HL-60/S4 treated with phorbol 12-myristate 13-acetate at 8.2 ng/mL for 4 days and 3 days (cell line): ENCODE results near the gene ST3GAL3.

Source experiments
- in situ Hi-C: fragments of 300-500 bp; cut with MboI; formaldehyde crosslinking; loops from 2 replicates; pipeline ENCODE4 v1.15.0; 2022; ENCODE audit warnings: low sequenced_read_pairs

ST3GAL3 gene

GRCh38 chr1:43934101-43934985 is 227.0 kb downstream of the ST3GAL3 start:
- in situ Hi-C loops = loop anchor here (10.0 kb wide), 1 partner anchor 160 kb away; no protein-coding TSS in a partner anchor

- in situ Hi-C loops = loop anchor here (10.0 kb wide), 1 partner anchor 160 kb away; no protein-coding TSS in a partner anchor
These were observed 227.6 kb downstream of the ST3GAL3 start for GRCh38 chr1:43934986-43935324.

- in situ Hi-C loops = loop anchor here (10.0 kb wide), 1 partner anchor 161 kb away; no protein-coding TSS in a partner anchor
These were observed 228.5 kb downstream of the ST3GAL3 start for GRCh38 chr1:43935711-43936427.

- in situ Hi-C loops = loop anchor here (10.0 kb wide), 1 partner anchor 162 kb away; no protein-coding TSS in a partner anchor
These were observed 229.3 kb downstream of the ST3GAL3 start for GRCh38 chr1:43936431-43937151.

GRCh38 chr1:43937179-43937865 is 230.0 kb downstream of the ST3GAL3 start:
- in situ Hi-C loops = loop anchor here (10.0 kb wide), 1 partner anchor 163 kb away; no protein-coding TSS in a partner anchor

- in situ Hi-C loops = loop anchor here (10.0 kb wide), 1 partner anchor 164 kb away; no protein-coding TSS in a partner anchor
These were observed 231.0 kb downstream of the ST3GAL3 start for GRCh38 chr1:43938383-43938782.

- in situ Hi-C loops = loop anchor here (10.0 kb wide), 1 partner anchor 164 kb away; no protein-coding TSS in a partner anchor
These were observed 231.7 kb downstream of the ST3GAL3 start for GRCh38 chr1:43938892-43939587.

- in situ Hi-C loops = no loop called here
These were observed 235.1 kb downstream of the ST3GAL3 start for GRCh38 chr1:43942411-43942810.

- in situ Hi-C loops = no loop called here
These were observed 237.5 kb downstream of the ST3GAL3 start for GRCh38 chr1:43944860-43945259.

- in situ Hi-C loops = no loop called here
These were observed 238.4 kb downstream of the ST3GAL3 start for GRCh38 chr1:43945674-43946235.

GRCh38 chr1:43946236-43947060 is 239.1 kb downstream of the ST3GAL3 start, which contains the start of gene IPO13:
IPO13 (plus strand) TSS chr1:43946950; CDS start chr1:43947601, 651 bp downstream.
- in situ Hi-C loops = no loop called here

GRCh38 chr1:43947061-43947873 is 239.9 kb downstream of the ST3GAL3 start:
- in situ Hi-C loops = no loop called here

GRCh38 chr1:43947874-43948437 is 240.6 kb downstream of the ST3GAL3 start:
- in situ Hi-C loops = no loop called here

- in situ Hi-C loops = no loop called here
These were observed 242.3 kb downstream of the ST3GAL3 start for GRCh38 chr1:43949678-43950077.

- in situ Hi-C loops = no loop called here
These were observed 244.0 kb downstream of the ST3GAL3 start for GRCh38 chr1:43951021-43951985.

- in situ Hi-C loops = no loop called here
These were observed 245.5 kb downstream of the ST3GAL3 start for GRCh38 chr1:43952731-43953346.
